ENCODE data around the gene KAT2B.

DNA sequence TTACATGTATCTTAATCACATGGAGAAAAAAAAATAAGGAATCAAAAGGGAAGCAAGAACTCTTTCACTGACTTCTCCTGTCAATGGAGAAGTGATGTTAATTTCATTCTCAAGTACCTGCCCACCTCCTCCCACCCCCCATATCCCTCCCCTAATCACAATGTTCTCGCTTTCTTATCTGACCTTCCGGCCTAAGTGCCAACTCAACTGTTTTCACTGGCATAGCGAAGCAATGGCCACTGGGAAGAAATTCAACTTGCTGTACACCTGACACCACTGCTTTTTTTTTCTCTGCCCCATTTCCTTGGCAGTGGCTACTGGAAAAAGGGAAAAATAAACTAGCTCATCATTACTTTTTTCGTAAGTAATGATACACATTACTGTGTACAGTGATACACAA lies 142.0 kb downstream of the KAT2B start:
- no peak for TF ChIP-seq JUND (IDR thresholded peaks at IDR 0.05; ENCODE audit: low read length)
- TF ChIP-seq CTCF (IDR thresholded peaks at IDR 0.05; ENCODE audit: control extremely low read depth in 1 of 3, insufficient read depth in 1 of 3, low read depth in 1 of 3, low read length in 3 of 3): no peak
- no peak for TF ChIP-seq SRF (IDR thresholded peaks at IDR 0.05; ENCODE audit: low read depth, low read length)
